CD14-positive monocyte (primary cell): ENCODE results near the gene STUB1. TPM values are rescaled to one million over a fixed set of nuclear protein-coding genes. Genes with fewer than 3 reads are reported as not detected.

ENCODE experiments used
- DNase-seq, 3 donors: peaks; one replicate each; pipeline ENCODE4 v3.0.0-alpha.2; 2011 to 2022
- H2AFZ ChIP-seq: 2 replicates; pipeline ENCODE4 v1.6.0; 2012; ENCODE audit warnings: mild to moderate bottlenecking, low read depth, low read length, inconsistent platforms; ENCODE audit not compliant: insufficient read depth, poor library complexity, severe bottlenecking
- H3K27ac ChIP-seq, 2 donors: 1 replicate in 1 of 2; 2 replicates in 1 of 2; pipeline ENCODE4 v1.5.1; 2012 to 2013; ENCODE audit warnings: low read length in 2 of 2, control low read depth in 1 of 2, inconsistent platforms in 1 of 2, low read depth in 1 of 2, mild to moderate bottlenecking in 1 of 2
- H3K27me3 ChIP-seq, 2 donors: one replicate each; pipeline versions ENCODE4 v1.6.0 to v1.6.1; 2011 to 2013; ENCODE audit warnings: low read length in 2 of 2; ENCODE audit not compliant: control insufficient read depth in 2 of 2, insufficient read depth in 2 of 2
- H3K36me3 ChIP-seq, 2 donors: replicated peaks in 1 of 2; 1 replicate in 1 of 2; 2 replicates in 1 of 2; pipeline versions ENCODE4 v1.5.1 to v1.6.1; 2012 to 2013; ENCODE audit warnings: low read length in 2 of 2, control low read depth in 1 of 2, inconsistent platforms in 1 of 2, mild to moderate bottlenecking in 1 of 2; ENCODE audit not compliant: insufficient read depth in 2 of 2, control insufficient read depth in 1 of 2
- H3K4me1 ChIP-seq, 2 donors: 1 replicate in 1 of 2; 2 replicates in 1 of 2; pipeline versions ENCODE4 v1.5.1 to v1.6.1; 2012 to 2013; ENCODE audit warnings: low read length in 2 of 2, control low read depth in 1 of 2, inconsistent platforms in 1 of 2, mild to moderate bottlenecking in 1 of 2, moderate library complexity in 1 of 2; ENCODE audit not compliant: insufficient read depth in 2 of 2, control insufficient read depth in 1 of 2
- H3K4me2 ChIP-seq: replicated peaks from 2 replicates; pipeline ENCODE3; 2012; ENCODE audit warnings: low read length, moderate library complexity, mild to moderate bottlenecking; ENCODE audit not compliant: poor library complexity, severe bottlenecking; ENCODE audit errors: extremely low read depth
- H3K4me3 ChIP-seq, 3 experiments: fragments of 200-600 bp in 1 of 3; sonication (generic) in 1 of 3; replicated peaks in 1 of 3; 1 replicate in 2 of 3; 2 replicates in 1 of 3; pipeline ENCODE4 v1.5.1; 2011 to 2013; ENCODE audit warnings: low read length in 3 of 3, mild to moderate bottlenecking in 3 of 3, control low read depth in 2 of 3, low read depth in 2 of 3, inconsistent platforms in 1 of 3, moderate library complexity in 1 of 3
- H3K79me2 ChIP-seq: 2 replicates; pipeline ENCODE4 v1.6.0; 2012; ENCODE audit warnings: mild to moderate bottlenecking, control low read depth, inconsistent platforms, low read length, moderate library complexity; ENCODE audit not compliant: insufficient read depth
- H3K9ac ChIP-seq: 2 replicates; pipeline ENCODE4 v1.6.0; 2017; ENCODE audit warnings: low read length, mild to moderate bottlenecking; ENCODE audit not compliant: insufficient read depth, poor library complexity, severe bottlenecking
- H3K9me3 ChIP-seq, 2 donors: replicated peaks in 1 of 2; 1 replicate in 1 of 2; 2 replicates in 1 of 2; pipeline versions ENCODE4 v1.5.1 to v1.6.1; 2012 to 2013; ENCODE audit warnings: low read length in 2 of 2, control low read depth in 1 of 2; ENCODE audit not compliant: control insufficient read depth in 1 of 2, insufficient read depth in 1 of 2
- H4K20me1 ChIP-seq: 2 replicates; pipeline ENCODE4 v1.6.0; 2012; ENCODE audit warnings: mild to moderate bottlenecking, low read length, control low read depth, moderate library complexity; ENCODE audit not compliant: insufficient read depth
- H3K27ac Mint-ChIP-seq, 7 donors: one replicate each; pipeline ENCODE4 v1.8.0; 2020; ENCODE audit warnings: mild to moderate bottlenecking in 7 of 7, mixed read lengths in 7 of 7, moderate library complexity in 6 of 7, inconsistent platforms in 2 of 7
- H3K27me3 Mint-ChIP-seq, 3 donors: one replicate each; pipeline ENCODE4 v1.8.0; 2021 to 2022; ENCODE audit warnings: low read depth in 3 of 3, mild to moderate bottlenecking in 3 of 3, mixed read lengths in 3 of 3, moderate library complexity in 3 of 3, inconsistent platforms in 1 of 3
- H3K36me3 Mint-ChIP-seq, 2 donors: one replicate each; pipeline ENCODE4 v1.8.0; 2020; ENCODE audit warnings: mixed read lengths in 2 of 2, inconsistent platforms in 1 of 2, mild to moderate bottlenecking in 1 of 2
- H3K4me1 Mint-ChIP-seq: one replicate; pipeline ENCODE4 v1.8.0; 2020; ENCODE audit warnings: mild to moderate bottlenecking, mixed read lengths
- H3K4me3 Mint-ChIP-seq, 2 donors: one replicate each; pipeline ENCODE4 v1.8.0; 2020; ENCODE audit warnings: mild to moderate bottlenecking in 2 of 2, mixed read lengths in 2 of 2, moderate library complexity in 1 of 2
- H3K9me3 Mint-ChIP-seq, 7 donors: one replicate each; pipeline ENCODE4 v1.8.0; 2020 to 2022; ENCODE audit warnings: mixed read lengths in 7 of 7, mild to moderate bottlenecking in 6 of 7, moderate library complexity in 6 of 7, inconsistent platforms in 2 of 7
- CTCF ChIP-seq: fragments of 200-600 bp; IDR thresholded peaks from one replicate; pipeline ENCODE4 v1.8.0; 2022; ENCODE audit warnings: antibody characterized with exemption, mild to moderate bottlenecking
- WGBS: methylation state at CpG from one replicate; pipeline ENCODE4 v1.1.5; 2013; ENCODE audit warnings: missing lambda C conversion rate; ENCODE audit not compliant: insufficient coverage; 5-methylcytosine and 5-hydroxymethylcytosine counted together
- intact Hi-C, 2 donors: fragments of 100-400 bp; cut with micrococcal nuclease; formaldehyde crosslinking; loops; one replicate each; pipeline versions ENCODE4 v1.15.0 to v1.15.1; 2023
- polyA plus RNA-seq, 3 donors: library from polyadenylated mRNA; depleted of rRNA in 1 of 3; unstranded in 2 of 3; stranded (reverse) in 1 of 3; fragments of 300-500 nt in 2 of 3; fragments of >200 nt in 1 of 3; fragmentation: Illumina TruSeq in 2 of 3; gene quantifications; 1 replicate in 2 of 3; 2 replicates in 1 of 3; pipeline ENCODE4 v1.2.3, GENCODE V29; 2012 to 2021

Gene STUB1
- polyA plus RNA-seq, 3 donors, result 83.3 to 108 (median 106) TPM

DNA sequence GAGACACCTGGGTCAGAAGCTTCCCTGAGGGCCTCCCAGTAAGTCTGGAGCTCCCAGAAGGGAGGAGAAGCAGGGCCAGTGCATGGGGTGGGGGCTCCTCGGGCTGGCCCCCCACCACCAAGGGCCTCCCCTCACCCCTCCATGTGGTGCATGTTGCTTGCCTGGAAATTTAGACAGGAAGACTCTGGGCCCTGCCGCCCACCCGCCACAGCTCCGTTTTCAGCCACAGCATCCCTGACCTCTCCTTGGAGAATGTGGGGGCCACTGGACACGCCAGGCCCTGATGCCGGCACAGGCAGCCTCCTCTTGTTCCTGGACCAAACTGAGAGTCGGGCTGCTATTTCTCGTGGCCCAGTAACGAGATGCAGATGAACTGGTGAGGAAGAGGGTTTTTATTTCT lies 41.4 kb upstream of the STUB1 start:
- intact Hi-C loops, result loop anchor here (5.0 kb wide), 2 partner anchors 43 to 112 kb away; partner anchors contain the start of genes CAPN15 (in 2 of the 2), JMJD8 (in 1 of the 2) and STUB1 (in 1 of the 2)
- H3K27ac Mint-ChIP-seq, result peak overlapping the region in 1 of 7 donors; percentile 82
- no peak overlapping the region for H2AFZ ChIP-seq
- no peaks in the 10 kb centered on the region for H3K9me3 Mint-ChIP-seq
- TF ChIP-seq CTCF, result no peak
- no peak overlapping the region for H3K4me3 Mint-ChIP-seq
- H3K4me2 ChIP-seq, result no peak overlapping the region
- peaks cover 2 to 3% of the 10 kb centered on the region in 2 donors for H3K36me3 Mint-ChIP-seq
- H3K4me1 ChIP-seq, result peaks cover 46 to 62% of the 10 kb centered on the region in 2 donors
- H3K4me1 Mint-ChIP-seq, result peaks cover 27% of the 10 kb centered on the region
- H3K9ac ChIP-seq, result no peak overlapping the region
- H3K27ac ChIP-seq, result no peak overlapping the region
- 83% methylated on average over 1 of the region's 9 CpGs for WGBS
- H3K9me3 ChIP-seq, result no peaks in the 10 kb centered on the region
- no peaks in the 10 kb centered on the region for H3K27me3 ChIP-seq
- no peak for DNase-seq
- H3K79me2 ChIP-seq, result peaks cover 32% of the 10 kb centered on the region
- no peak overlapping the region for H3K4me3 ChIP-seq
- peaks cover 0 to 3% of the 10 kb centered on the region in 2 donors for H3K36me3 ChIP-seq
- H4K20me1 ChIP-seq, result peaks cover 27% of the 10 kb centered on the region
- peaks cover 0 to 6% (median 0%) of the 10 kb centered on the region in 3 donors for H3K27me3 Mint-ChIP-seq

GRCh38 chr16:640614-641013 lies 39.6 kb upstream of the STUB1 start:
- 100% methylated on average over 1 of the region's 5 CpGs for WGBS
- no peaks in the 10 kb centered on the region for H3K9me3 Mint-ChIP-seq
- H3K27ac Mint-ChIP-seq, result no peak overlapping the region

More at GRCh38 chr16:640614-641013, 39.6 kb upstream of the STUB1 start:
- Histone ChIP-seq H3K9ac (peak overlapping the region; percentile 81), H3K4me1 (peaks cover 38 to 57% of the 10 kb centered on the region in 2 donors), H3K9me3 (no peaks in the 10 kb centered on the region), H3K27me3 (no peaks in the 10 kb centered on the region), H2AFZ (no peak overlapping the region), H3K27ac (no peak overlapping the region), H3K36me3 (no peaks in the 10 kb centered on the region), H4K20me1 (peaks cover 22% of the 10 kb centered on the region), H3K4me3 (peak overlapping the region in 1 of 3 experiments; percentile 78), H3K79me2 (peaks cover 24% of the 10 kb centered on the region), H3K4me2 (peak overlapping the region; percentile 77)
- no peak for TF ChIP-seq CTCF
- intact Hi-C loops, result no loop called here
- H3K27me3 Mint-ChIP-seq, result peaks cover 0 to 6% (median 0%) of the 10 kb centered on the region in 3 donors
- DNase-seq, result no peak
- H3K4me1 Mint-ChIP-seq, result peaks cover 33% of the 10 kb centered on the region
- H3K36me3 Mint-ChIP-seq, result peaks cover 5 to 7% of the 10 kb centered on the region in 2 donors
- H3K4me3 Mint-ChIP-seq, result no peak overlapping the region
